ENCODE measurements around the gene EGFLAM.

The EGFLAM gene

GRCh38 chr5:38467353-38468040 lies 209.1 kb downstream of the EGFLAM start:
- H3K4me3 ChIP-seq (ENCODE audit: low read length), result no peak overlapping the region
- TF ChIP-seq CTCF (conservative IDR thresholded peaks at IDR 0.05; ENCODE audit: low read depth, low read length), result no peak
- DNase-seq (ENCODE audit: low read depth), result no peak

GRCh38 chr5:38468202-38468673 lies 209.9 kb downstream of the EGFLAM start:
- DNase-seq (ENCODE audit: low read depth), result peak; percentile 80

GRCh38 chr5:38468978-38469706 lies 210.8 kb downstream of the EGFLAM start:
- no peak overlapping the region for H3K4me3 ChIP-seq (ENCODE audit: low read length)
- DNase-seq (ENCODE audit: low read depth), result no peak

More at GRCh38 chr5:38468202-38468673, 209.9 kb downstream of the EGFLAM start:
- no peak for TF ChIP-seq CTCF (conservative IDR thresholded peaks at IDR 0.05; ENCODE audit: low read depth, low read length)
- H3K4me3 ChIP-seq (ENCODE audit: low read length), result no peak overlapping the region

GRCh38 chr5:38469707-38470267 lies 211.4 kb downstream of the EGFLAM start:
- no peak for TF ChIP-seq CTCF (conservative IDR thresholded peaks at IDR 0.05; ENCODE audit: low read depth, low read length)
- no peak for DNase-seq (ENCODE audit: low read depth)
- no peak overlapping the region for H3K4me3 ChIP-seq (ENCODE audit: low read length)

More at GRCh38 chr5:38468978-38469706, 210.8 kb downstream of the EGFLAM start:
- TF ChIP-seq CTCF (conservative IDR thresholded peaks at IDR 0.05; ENCODE audit: low read depth, low read length), result no peak

GRCh38 chr5:38471709-38472108 lies 213.3 kb downstream of the EGFLAM start:
- TF ChIP-seq CTCF (conservative IDR thresholded peaks at IDR 0.05; ENCODE audit: low read depth, low read length), result no peak
- no peak for DNase-seq (ENCODE audit: low read depth)
- no peak overlapping the region for H3K4me3 ChIP-seq (ENCODE audit: low read length)

- TF ChIP-seq CTCF (conservative IDR thresholded peaks at IDR 0.05; ENCODE audit: low read depth, low read length), result no peak
- H3K4me3 ChIP-seq (ENCODE audit: low read length), result no peak overlapping the region
- DNase-seq (ENCODE audit: low read depth), result no peak
These were observed 214.2 kb downstream of the EGFLAM start for GRCh38 chr5:38472541-38472940.

All from retinal pigment epithelial cell (primary cell).